NCI-H187 treated with DMSO at 0.1 percent for 48 hours (cell line): Measurements from ENCODE around the gene MARCHF3.
"Not testable (repeated sequence)": the region's sequence is repeated elsewhere in the genome, so short reads cannot be mapped to it uniquely, and the experiment has no call there.

Source experiments
- DNase-seq: peaks from one replicate; lab custom pipeline; 2025; lab: John Stamatoyannopoulos, UW

Gene MARCHF3

DNA sequence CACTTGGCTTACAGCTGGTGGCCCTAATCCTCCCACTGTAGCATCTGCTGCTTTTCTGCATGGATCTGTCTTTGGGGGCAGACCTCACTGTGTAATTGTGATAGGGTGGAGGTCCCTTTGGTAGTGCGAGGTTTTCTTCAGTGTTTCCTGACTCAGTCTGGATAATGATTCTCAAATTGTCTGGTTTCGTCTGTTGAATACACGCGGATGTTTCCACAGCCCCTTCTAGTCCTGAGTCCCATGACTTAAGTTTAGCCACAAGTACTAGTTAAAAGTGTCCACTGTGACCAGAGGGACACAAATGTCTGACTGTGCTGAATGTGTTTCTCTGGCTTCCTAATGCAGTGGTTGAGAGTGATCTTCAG, 182.9 kb downstream of the MARCHF3 start:
- DNase-seq, result no peak

- DNase-seq, result no peak
Observed at GRCh38 chr5:126846744-126847455, 183.5 kb downstream of the MARCHF3 start.

GRCh38 chr5:126846344-126846743, 184.0 kb downstream of the MARCHF3 start:
- no peak for DNase-seq

- not testable (repeated sequence) for DNase-seq
Observed at GRCh38 chr5:126845470-126846070, 184.8 kb downstream of the MARCHF3 start.

- not testable (repeated sequence) for DNase-seq
Observed at GRCh38 chr5:126843375-126843774, 187.0 kb downstream of the MARCHF3 start.

DNA sequence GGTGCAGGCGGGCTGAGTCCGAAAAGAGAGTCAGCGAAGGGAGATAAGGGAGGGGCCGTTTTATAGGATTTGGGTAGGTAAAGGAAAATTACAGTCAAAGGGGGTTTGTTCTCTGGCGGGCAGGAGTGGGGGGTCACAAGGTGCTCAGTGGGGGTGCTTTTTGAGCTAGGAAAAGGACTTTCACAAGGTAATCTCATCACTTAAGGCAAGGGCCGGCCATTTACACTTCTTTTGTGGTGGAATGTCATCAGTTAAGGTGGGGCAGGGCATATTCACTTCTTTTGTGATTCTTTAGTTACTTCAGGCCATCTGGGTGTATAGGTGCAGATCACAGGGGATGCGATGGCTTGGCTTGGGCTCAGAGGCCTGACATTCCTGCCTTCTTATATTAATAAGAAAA, 191.0 kb downstream of the MARCHF3 start:
- DNase-seq, result not testable (repeated sequence)

GRCh38 chr5:126837906-126838539, 192.3 kb downstream of the MARCHF3 start:
- no peak for DNase-seq

DNA sequence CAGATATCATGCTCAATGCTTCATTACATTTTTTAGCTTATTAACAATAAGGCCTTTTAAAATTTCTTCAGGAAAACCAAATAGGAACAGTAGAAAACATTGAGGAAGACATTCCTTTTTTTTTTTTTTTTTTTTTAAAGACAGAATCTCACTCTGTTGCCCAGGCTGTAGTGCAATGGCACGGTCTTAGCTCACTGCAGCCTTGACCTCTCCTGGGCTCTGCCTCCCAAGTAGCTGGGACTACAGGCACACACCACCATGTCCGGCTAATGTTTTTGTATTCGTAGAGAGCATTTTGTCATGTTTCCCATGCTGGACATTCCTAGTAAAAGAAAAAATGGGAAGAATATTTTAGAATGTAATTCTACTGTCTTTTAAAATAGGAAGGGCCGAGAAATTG, 193.1 kb downstream of the MARCHF3 start:
- DNase-seq, result no peak

DNA sequence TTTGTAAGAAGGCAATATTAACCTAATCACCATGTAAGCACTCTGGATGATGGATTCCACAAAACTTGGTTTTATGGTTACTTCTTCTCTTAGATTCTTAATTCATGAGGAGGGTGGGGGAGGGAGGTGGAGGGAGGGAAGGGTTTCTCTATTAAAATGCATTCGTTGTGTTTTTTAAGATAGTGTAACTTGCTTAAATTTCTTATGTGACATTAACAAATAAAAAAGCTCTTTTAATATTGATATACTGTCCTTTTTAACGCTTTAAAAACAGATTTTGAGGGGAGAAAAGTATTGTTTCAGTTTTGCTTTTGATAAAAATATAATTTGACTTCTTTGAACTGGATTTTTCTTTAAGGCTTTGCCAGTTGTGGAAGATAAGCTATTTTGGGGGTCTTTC, 193.6 kb downstream of the MARCHF3 start:
- DNase-seq, result no peak

GRCh38 chr5:126831156-126831555, 199.2 kb downstream of the MARCHF3 start:
- no peak for DNase-seq

DNA sequence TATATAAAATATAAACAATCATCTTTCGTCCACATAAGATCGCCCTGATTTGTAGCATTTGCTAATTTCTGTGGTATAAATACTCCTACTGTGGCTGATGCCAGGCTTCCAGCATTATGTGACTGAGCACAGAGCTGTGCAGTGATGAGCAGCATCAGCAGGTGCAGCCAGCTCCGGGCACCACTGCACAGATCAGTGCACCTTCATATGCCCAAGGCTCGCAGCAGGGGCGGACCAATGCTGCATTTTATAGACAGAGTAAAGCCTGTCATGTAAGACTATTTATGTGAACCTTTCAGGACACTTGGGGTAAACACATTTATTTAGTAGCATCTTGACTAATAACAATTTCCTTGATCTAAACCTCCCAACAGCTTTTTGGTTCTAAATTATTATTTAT, 200.3 kb downstream of the MARCHF3 start:
- no peak for DNase-seq

GRCh38 chr5:126829098-126829497, 201.3 kb downstream of the MARCHF3 start:
- no peak for DNase-seq

- DNase-seq, result no peak
Observed at GRCh38 chr5:126826619-126827215, 203.6 kb downstream of the MARCHF3 start.

DNA sequence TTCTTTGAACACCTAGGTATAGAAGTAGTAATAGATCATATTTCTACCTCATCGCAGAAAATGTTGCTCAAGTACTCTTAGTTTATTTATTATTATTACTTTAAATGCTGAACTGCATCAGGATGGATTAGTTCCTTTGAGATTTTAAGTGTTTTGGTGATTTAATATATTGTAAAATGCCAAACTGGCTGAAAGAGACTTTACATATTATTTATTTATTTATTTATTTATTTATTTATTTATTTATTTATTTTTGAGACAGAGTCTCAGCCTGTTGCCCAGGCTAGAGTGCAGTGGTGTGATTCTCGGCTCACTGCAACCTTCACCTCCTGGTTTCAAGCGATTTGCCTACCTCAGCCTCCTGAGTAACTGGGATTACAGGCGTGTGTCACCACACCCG, 211.1 kb downstream of the MARCHF3 start:
- DNase-seq, result no peak

GRCh38 chr5:126818736-126819135, 211.6 kb downstream of the MARCHF3 start:
- no peak for DNase-seq
